Gastrocnemius medialis (tissue), 4 donors: Measurements from ENCODE around the gene AJM1. TPM values are rescaled to one million over a fixed set of nuclear protein-coding genes. Genes with fewer than 3 reads are reported as not detected.

Source experiments
- ATAC-seq, 2 donors: fragments of 150-250 bp; one replicate each; pipeline ENCODE4 v1.9.1; 2016
- DNase-seq, 2 donors: peaks; one replicate each; pipeline ENCODE4 v3.0.0-alpha.2; 2019
- H3K27ac ChIP-seq, 4 donors: fragments of 200-600 bp; sonication (generic); 1 replicate in 1 of 4; 2 replicates in 3 of 4; pipeline ENCODE4 v1.5.1; 2016 to 2018; ENCODE audit warnings: mild to moderate bottlenecking in 2 of 4, moderate library complexity in 1 of 4
- H3K27me3 ChIP-seq, 3 donors: fragments of 200-600 bp; sonication (generic) in 2 of 3; 1 replicate in 1 of 3; 2 replicates in 2 of 3; pipeline versions ENCODE4 v1.5.1 to v1.6.0; 2016 to 2019; ENCODE audit warnings: mild to moderate bottlenecking in 1 of 3, moderate library complexity in 1 of 3
- H3K36me3 ChIP-seq, 2 donors: fragments of 200-600 bp; sonication (generic) in 1 of 2; one replicate each; pipeline ENCODE4 v1.5.1; 2017 to 2018
- H3K4me1 ChIP-seq, 2 donors: fragments of 200-600 bp; sonication (generic) in 1 of 2; one replicate each; pipeline ENCODE4 v1.5.1; 2016 to 2017; ENCODE audit warnings: mild to moderate bottlenecking in 2 of 2
- H3K4me3 ChIP-seq, 4 donors: fragments of 200-600 bp; sonication (generic) in 3 of 4; 1 replicate in 1 of 4; 2 replicates in 3 of 4; pipeline ENCODE4 v1.5.1; 2016 to 2019; ENCODE audit warnings: mild to moderate bottlenecking in 2 of 4
- H3K9me3 ChIP-seq, 3 donors: fragments of 200-600 bp; sonication (generic) in 2 of 3; 1 replicate in 1 of 3; 2 replicates in 2 of 3; pipeline ENCODE4 v1.5.1; 2016 to 2019
- POLR2A ChIP-seq, 2 donors: fragments of 450-650 bp; IDR thresholded peaks; one replicate each; pipeline ENCODE4 v1.6.1; 2017; ENCODE audit warnings: antibody characterized with exemption in 2 of 2, mild to moderate bottlenecking in 2 of 2, moderate library complexity in 2 of 2
- in situ Hi-C, 4 donors: fragments of 200-750 bp; cut with MboI; loops; one replicate each; pipeline versions ENCODE4 v1.15.0 to v1.8.0; 2017; ENCODE audit warnings: low sequenced_read_pairs in 4 of 4
- intact Hi-C: fragments of 100-400 bp; cut with DNase I; formaldehyde crosslinking; loops from one replicate; pipeline ENCODE4 v1.15.1; 2023; ENCODE audit warnings: low total_unique reads
- total RNA-seq, 4 donors: library from RNA; depleted of rRNA; stranded (reverse); fragments of >200 nt; gene quantifications; one replicate each; pipeline versions ENCODE4 v1.1.0 to v1.2.3, GENCODE V29; 2016
- TF ChIP-seq, protein P1 (sequence below), 5 experiments: fragments of 450-650 bp in 3 of 5; fragments of 200-600 bp in 2 of 5; sonication (generic) in 2 of 5; IDR thresholded peaks in 4 of 5; conservative IDR thresholded peaks in 1 of 5; 1 replicate in 4 of 5; 2 replicates in 1 of 5; pipeline ENCODE4 v1.5.1; 2016 to 2019; ENCODE audit warnings: antibody characterized with exemption in 5 of 5, mild to moderate bottlenecking in 3 of 5, moderate library complexity in 3 of 5

AJM1 gene
- total RNA-seq, 4 donors from 2014 or later: 1.3 to 2.1 (median 1.6) TPM

DNA sequence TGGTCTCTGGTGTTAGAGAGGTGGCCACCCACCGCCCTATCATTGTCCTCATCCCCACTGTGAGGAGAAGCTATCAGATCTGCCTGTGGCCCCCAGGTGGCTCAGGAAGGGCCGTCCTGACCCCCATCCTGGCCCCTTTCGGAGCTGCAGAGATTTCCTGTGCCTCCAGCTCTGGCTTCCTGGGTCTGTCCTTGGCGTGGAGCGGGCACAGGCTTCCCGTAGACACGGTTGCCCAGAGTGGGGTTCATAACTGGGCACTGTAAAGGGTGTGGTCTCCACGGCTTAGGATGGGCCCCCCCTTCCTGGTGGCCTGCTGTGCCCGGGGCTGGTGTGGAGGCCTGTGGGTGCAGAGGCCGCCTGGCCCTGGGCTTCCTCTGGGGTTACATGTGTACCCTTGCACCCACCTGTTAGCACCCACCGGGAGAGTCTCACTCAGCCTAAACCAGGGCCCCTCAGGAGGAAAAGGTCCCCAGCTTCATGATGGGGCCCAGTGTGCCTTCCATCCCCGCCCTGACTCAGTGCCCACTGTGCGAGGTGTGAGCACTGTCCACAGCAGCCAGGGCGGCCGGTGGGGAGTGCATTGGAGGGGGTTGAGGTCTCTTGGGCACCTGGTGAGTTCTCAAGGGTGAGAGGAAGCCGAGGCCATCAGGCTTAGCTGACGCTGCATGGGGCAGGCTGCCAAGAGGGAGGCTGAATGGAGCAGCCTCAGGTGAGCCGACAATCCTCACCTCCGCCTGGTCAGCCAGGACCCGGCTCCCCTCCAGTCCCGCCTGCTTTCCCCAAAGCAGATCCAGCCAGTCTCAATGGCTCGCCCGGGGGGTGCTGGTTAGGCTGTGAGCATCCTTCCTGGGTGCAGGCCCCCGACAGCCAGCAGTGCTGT is 15.3 kb upstream of the AJM1 start:
- intact Hi-C loops (no loop called here), in situ Hi-C loops (no loop called here)
- TF ChIP-seq, protein P1, sequence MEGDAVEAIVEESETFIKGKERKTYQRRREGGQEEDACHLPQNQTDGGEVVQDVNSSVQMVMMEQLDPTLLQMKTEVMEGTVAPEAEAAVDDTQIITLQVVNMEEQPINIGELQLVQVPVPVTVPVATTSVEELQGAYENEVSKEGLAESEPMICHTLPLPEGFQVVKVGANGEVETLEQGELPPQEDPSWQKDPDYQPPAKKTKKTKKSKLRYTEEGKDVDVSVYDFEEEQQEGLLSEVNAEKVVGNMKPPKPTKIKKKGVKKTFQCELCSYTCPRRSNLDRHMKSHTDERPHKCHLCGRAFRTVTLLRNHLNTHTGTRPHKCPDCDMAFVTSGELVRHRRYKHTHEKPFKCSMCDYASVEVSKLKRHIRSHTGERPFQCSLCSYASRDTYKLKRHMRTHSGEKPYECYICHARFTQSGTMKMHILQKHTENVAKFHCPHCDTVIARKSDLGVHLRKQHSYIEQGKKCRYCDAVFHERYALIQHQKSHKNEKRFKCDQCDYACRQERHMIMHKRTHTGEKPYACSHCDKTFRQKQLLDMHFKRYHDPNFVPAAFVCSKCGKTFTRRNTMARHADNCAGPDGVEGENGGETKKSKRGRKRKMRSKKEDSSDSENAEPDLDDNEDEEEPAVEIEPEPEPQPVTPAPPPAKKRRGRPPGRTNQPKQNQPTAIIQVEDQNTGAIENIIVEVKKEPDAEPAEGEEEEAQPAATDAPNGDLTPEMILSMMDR (IDR thresholded peaks at IDR 0.05 in 4 of 5, conservative IDR thresholded peaks at IDR 0.05 in 1 of 5): no peak
- no peak for TF ChIP-seq POLR2A (IDR thresholded peaks at IDR 0.05)
- ATAC-seq (no peak), DNase-seq (no peak)
- Histone ChIP-seq H3K27ac (no peak overlapping the region), H3K36me3 (peaks cover 3 to 63% of the 10 kb centered on the region in 2 donors), H3K4me3 (no peak overlapping the region), H3K27me3 (no peaks in the 10 kb centered on the region), H3K9me3 (no peaks in the 10 kb centered on the region), H3K4me1 (no peaks in the 10 kb centered on the region)

DNA sequence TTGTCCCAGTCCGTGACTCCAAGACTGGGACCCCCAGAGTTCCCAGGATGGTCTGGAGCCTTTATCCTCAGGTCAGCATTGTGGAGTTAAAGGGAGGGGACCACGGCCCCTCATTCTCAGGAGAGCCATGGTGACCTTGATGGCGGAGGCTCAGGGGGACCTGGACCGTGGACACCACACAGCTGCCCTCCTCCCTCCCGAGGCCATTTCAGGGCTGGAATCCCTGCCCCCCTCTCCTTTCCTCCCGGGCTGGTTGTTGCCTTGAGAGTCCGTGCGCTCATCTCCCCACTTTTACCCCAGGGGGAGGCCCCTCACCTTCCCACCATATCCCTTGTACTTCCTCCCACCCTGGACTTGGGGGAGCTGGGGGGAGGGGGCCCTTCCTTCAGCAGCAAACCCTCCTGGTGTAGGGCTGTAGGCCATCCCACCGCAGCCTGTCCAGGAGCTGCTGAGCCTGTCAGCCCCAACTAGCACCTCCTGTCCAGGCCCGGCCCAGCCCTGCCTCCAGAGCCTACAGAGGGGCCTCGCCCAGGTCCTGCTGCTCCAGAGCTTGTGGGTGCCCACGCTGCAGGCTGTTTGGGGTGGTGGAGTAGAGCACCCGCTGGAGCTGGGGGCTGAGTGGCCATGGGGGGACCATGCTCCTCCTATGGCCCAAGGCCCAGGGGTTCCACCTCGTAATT is 14.3 kb upstream of the AJM1 start:
- Histone ChIP-seq H3K27me3 (no peaks in the 10 kb centered on the region), H3K27ac (no peak overlapping the region), H3K4me1 (peaks cover 0 to 4% of the 10 kb centered on the region in 2 donors), H3K36me3 (peaks cover 3 to 71% of the 10 kb centered on the region in 2 donors), H3K4me3 (no peak overlapping the region), H3K9me3 (no peaks in the 10 kb centered on the region)
- DNase-seq: no peak
- no peak for ATAC-seq
- intact Hi-C loops (no loop called here), in situ Hi-C loops (no loop called here)
- TF ChIP-seq, protein P1 (IDR thresholded peaks at IDR 0.05 in 4 of 5, conservative IDR thresholded peaks at IDR 0.05 in 1 of 5): no peak
- TF ChIP-seq POLR2A (IDR thresholded peaks at IDR 0.05): no peak

DNA sequence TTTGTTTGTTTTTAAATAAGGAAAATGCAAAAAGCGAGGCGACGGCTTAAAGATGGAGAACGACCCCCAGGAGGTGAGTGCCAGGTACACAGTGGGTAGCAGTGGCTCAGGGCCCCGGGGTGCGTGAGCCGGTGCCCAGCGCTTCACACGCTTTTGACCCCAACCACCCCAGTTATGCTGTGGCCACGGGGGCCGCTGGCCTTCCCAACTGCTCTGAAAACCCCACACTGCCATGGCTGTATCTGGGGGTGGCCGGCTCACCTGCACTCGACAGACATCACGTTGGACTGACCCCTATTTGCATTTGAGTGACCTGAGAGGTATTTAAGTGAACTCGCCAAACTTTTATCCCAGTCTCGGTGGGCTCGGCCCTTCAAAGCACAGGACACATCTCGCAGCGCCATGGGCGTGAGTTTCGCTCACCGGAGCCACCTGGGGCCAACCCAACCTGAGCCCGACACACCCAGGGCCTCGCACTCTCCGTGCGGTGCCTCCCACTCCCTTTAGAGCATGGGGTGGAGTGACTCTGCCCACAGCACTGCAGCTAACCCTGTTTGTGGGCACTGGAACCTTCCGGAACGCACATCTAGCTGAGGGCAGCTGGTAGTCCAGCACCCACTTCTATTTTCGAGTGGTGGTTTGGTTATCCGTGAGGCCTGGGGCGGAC is 13.7 kb upstream of the AJM1 start:
- TF ChIP-seq POLR2A (IDR thresholded peaks at IDR 0.05): no peak
- TF ChIP-seq, protein P1 (IDR thresholded peaks at IDR 0.05 in 4 of 5, conservative IDR thresholded peaks at IDR 0.05 in 1 of 5): no peak
- ATAC-seq (no peak), DNase-seq (no peak)
- in situ Hi-C loops (no loop called here), intact Hi-C loops (no loop called here)
- Histone ChIP-seq H3K36me3 (peaks cover 3 to 70% of the 10 kb centered on the region in 2 donors), H3K4me3 (no peak overlapping the region), H3K4me1 (peaks cover 0 to 4% of the 10 kb centered on the region in 2 donors), H3K27ac (no peak overlapping the region), H3K9me3 (no peaks in the 10 kb centered on the region), H3K27me3 (no peaks in the 10 kb centered on the region)

DNA sequence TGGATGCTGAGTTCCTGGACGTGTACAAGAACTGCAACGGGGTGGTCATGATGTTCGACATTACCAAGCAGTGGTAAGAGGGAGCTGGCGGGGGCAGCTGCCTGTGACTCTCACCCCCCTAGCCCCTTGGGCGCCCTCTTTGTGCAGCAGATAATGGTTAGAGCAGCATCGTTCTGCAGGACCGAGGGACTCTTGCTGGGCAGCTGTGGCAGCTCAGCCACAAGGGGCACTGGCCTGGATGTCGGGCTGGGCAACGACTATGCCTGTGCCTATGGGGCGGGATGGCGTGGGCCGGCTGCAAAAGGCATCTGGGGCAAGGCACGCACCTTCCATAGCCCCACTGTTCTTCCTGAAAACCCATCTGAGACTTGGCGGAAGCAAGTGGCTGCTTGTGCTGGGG is 12.9 kb upstream of the AJM1 start:
- H3K36me3 ChIP-seq: peaks cover 0 to 64% of the 10 kb centered on the region in 2 donors
- in situ Hi-C loops (no loop called here), intact Hi-C loops (no loop called here)
- TF ChIP-seq, protein P1 (IDR thresholded peaks at IDR 0.05 in 4 of 5, conservative IDR thresholded peaks at IDR 0.05 in 1 of 5): no peak
- H3K4me3 ChIP-seq: no peak overlapping the region
- H3K9me3 ChIP-seq: no peaks in the 10 kb centered on the region
- DNase-seq (no peak), ATAC-seq (no peak)
- no peak overlapping the region for H3K27ac ChIP-seq
- peaks cover 0 to 4% of the 10 kb centered on the region in 2 donors for H3K4me1 ChIP-seq
- no peaks in the 10 kb centered on the region for H3K27me3 ChIP-seq
